NOMO-1 treated with DMSO at 0.1 percent for 48 hours (cell line): ENCODE measurements around the gene SUPT4H1.

Source experiments
- DNase-seq: peaks from one replicate; lab custom pipeline; 2025; ENCODE audit not compliant: unreplicated experiment; lab: John Stamatoyannopoulos, UW

SUPT4H1 gene

DNA sequence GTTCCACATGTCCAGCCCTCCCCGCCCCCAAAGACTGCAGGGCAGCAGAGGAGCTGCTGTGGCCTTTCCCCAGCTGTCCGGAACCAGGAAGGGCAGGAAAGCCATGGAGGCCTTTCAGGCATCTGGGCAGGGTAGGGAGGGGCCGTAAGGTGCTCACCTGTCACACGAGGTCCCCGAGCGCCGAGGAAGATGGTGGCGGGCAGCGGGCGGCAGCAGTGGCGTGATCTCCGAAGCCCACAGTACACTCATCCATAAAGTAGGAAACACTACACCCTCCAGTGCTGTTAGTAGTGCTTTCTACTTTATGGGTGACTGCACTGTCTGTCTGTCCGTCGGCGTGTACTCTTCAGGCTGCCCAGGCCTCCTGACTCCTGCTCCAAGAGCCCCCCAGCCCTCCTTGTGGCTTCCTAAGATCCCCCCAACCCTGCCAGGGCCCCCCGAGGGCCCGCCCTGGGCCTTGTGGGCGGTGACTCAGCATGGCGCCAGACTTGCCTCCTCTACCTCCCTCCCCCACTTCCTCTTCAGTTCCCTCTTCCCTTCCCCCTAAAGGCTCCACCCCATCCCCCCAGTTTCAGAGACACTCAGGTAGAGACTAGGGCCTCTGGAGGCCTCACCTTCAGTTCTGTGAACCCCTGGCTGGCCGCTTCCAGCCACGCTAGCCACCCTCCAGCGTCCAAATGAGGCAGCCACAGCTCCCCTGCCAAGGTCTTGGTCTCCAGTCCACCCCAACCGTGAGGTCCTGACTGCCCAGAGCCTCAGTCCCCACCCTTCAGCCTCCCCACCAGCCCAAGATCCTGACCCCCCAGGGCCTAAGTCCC, 20.8 kb downstream of the SUPT4H1 start:
- peak; percentile 82 for DNase-seq

DNA sequence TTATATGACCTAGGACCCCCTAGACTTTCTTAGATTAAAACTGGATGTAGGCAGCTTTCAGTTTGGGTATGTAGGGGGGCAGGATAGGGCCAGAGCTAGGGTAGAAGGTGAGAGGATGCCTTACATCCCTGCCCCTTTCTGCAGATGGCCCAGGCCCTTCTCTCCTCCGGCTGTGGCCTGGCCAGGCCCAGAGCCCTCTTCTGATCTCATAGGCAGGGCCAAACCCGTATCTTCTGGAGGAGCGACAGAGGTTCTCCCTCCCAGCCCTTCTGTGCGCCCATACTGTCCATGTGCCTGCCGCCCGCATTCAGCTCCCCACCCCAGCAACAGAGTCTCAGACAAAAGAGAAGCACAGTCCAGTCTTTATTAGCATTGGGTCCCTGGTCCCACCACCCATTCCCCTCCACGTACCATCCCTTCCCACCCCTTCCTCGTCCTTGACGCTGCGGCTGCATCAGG, 21.4 kb downstream of the SUPT4H1 start:
- no peak for DNase-seq

DNA sequence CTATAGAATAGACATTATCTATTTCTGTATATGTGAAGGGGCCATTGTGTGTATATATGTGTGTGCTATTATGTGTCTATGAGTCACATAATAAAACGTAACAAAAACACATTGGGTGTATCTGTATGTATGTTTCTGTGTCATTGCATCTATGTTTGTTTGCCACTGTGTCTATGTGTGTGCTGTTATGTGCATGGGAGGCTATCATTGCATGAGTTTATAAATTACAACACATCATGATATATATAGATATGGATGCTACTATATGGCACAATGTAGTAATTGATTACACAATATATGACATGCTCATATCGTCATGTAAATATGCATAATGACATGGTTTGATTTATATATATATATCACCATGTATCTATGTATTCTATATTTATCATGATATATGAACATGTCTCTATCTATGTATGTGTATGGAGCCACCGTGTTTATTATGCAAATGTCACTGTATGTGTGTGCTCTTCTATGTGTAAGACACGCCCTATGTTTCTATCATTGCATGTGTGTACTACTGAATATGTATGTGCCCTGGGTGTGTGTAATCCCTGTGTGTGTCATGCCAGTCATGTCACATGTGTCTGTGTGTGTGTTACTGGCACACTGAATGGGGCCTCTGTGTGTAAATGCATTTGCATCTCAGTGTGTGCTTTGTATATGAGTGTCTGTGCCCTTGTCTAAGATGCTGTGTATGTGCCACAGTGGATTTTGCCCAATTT, 22.0 kb downstream of the SUPT4H1 start:
- peak; percentile 100 for DNase-seq

DNA sequence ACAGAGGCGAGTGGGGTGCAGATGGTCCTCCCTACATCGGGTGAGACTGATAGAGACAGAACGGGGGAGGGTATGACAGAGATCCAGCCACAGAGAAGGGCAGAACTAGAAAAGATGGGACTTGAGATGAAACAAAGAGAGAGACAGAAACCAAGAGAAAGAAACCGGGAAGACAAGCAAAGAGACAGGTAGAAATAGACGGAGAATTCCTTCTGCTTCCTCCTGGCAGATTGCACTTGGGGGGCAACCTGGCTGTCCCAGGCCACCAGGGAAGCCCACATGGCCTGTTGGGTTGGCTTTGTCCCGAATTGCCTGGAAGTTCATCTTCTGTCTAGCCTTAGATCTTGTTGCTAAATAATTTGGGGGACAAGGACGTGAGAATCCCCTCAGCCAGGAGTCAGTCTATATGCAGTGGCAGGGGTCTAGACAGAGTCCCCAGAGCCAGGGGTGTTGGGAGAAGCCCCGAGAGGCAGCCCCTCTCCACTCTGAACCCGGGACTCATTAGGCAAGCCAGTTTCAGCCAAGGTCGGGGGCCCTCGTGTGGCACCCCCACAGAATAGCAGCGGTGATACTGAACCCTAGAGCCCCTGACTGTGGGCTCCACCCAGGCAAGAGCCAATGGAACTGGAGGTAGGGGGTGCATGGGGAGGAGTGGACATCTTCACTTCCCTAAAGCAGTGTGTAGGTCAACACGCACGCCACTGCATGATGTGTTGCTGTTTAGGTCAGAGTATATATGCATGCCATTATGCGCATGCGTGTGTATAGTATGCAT, 22.8 kb downstream of the SUPT4H1 start:
- peak; percentile 100 for DNase-seq

DNA sequence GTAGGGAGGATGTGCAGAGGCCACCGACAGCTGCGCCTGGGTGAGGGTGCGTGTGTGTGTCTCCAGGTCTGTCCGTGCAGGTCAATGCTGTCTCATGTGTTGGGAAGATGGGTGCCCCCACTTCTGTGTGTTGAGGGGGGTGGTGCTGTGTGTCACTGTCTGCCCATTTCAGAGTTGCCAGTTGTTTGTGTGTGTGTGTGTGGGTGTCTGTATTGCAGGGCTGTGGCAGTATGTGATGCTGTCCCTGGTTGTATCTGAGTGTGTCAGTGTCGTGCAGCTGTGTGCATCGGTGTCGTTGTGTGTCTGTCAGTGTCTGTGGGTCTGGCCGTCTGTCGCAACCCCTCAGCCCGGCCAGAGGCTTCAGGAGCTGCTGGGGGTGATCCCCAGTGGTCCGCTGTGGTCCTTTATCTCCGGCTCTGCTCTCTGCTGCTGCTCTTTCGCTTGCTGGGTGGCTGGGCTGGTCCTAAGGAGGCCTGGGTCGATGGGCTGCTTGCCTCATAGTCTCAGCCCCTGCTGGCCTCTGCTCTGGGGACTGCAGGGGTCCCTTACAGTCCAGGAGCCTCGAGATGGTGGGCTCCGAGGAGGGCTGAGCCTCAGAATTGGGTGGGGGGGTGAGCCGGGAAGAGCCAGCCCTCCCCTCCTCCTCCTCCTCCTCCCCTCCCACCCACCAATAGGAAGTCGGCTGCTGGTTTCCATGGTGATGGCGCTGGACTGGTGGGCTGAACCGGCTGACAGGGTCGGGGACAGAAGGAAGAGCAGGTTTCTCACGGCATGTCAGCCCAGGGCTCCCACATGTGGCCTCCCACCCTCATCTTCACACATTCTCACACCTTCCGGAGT, 23.6 kb downstream of the SUPT4H1 start, which contains the start of gene TSPOAP1:
TSPOAP1 (minus strand) TSS at position 601 of the 840 bp plus-strand sequence. CDS start 875 bp downstream, outside the sequence.
- peak; percentile 92 for DNase-seq

DNA sequence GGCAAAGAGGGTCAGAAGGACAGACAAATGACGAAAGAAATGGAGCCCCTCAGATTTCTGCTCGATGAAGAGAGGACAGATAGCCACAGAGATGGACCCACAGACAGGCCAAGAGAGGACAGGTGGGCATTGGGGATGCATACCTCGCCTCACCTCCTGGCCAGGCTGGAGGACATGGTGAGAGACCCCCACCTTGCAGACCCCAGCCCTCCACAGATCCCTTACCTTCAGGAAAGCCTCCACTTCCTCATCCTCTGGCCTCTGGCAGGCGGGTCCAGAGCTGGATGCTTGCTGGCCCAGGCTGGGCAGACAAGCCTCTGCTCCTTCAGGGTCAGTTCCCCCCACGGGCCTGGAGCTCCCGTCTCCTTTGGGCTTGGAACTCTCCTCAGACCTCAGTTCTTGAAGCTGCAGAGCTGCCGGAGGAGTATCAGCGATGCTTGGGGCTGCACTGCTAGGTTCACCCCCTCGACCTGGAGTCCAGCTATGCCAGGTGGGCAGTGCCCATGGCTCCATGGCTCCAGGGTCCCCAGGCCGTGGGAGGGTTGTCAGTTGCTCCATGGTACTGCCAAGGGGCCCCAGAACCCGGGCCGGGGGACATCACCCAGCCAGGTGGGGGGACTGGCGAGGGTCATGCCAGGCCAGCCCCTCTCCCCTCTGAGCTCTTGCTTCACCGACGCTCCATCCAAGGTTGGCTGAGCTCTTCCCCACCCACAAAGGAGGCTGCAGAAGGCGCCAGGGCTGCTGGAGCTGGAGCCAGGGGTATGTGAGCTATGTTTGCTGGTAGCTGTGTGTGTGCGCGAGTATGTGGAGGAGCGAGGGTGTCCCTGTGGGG, 24.4 kb downstream of the SUPT4H1 start:
- DNase-seq = peak; percentile 72

DNA sequence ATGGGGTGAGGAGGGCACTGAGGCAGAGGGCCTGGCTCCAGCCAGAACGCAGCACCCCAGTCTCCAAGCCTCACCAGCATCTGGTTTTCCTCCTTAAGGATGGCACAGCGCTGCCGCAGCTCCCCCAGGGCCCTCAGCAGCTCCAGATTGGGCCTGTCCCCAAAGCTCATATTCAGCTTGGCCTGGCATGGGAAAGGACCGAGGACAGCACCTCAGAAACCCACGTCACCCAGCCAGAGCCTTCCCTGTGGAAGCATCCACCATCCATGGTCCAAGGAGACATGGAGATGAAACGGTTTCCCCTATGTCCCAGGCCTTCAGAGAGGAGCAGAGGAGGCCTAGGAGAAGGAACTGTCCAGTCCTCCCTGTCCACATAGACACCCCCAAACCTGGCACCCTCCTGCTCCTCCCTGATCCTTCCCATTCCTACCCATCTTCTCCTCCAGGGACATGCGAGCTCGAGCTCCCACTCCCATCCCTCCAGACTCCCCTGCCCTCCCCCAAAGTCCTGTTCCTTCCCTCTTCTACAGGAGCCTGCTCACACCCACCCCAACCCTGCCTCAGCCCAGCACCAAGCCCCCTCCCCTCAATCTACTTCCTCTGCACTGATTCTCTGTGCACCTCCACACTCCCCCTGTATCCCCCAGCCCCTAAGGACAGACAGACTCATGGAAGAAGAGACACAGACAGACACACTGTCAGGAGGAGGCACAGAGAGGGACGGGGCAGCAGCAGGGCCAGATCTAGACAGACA, 25.2 kb downstream of the SUPT4H1 start:
- DNase-seq = no peak

DNA sequence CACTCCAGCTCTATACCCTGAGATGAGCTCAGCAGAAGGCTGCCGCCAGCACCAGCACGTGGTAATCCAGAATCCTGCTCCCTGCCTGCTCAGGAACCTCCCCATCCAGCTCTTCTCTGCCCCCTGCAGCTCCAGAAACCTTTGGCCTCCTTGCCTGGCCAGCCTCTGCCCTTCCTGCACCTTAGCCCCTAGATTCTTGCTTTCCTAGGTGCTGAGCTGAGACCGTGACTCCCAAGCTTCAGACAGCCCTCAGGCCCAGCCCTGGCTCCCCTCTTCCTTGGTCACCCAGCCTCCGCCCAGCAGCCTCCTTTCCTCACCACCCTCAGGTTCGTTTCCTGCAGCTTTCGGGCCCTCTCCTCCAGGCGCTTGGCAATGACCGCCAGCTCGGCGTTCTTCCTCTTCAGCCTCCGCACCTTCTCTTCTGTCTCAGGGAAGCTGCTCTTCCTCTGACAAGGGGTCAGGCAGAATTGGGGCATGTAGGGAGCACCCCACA, 26.0 kb downstream of the SUPT4H1 start:
- peak; percentile 72 for DNase-seq

DNA sequence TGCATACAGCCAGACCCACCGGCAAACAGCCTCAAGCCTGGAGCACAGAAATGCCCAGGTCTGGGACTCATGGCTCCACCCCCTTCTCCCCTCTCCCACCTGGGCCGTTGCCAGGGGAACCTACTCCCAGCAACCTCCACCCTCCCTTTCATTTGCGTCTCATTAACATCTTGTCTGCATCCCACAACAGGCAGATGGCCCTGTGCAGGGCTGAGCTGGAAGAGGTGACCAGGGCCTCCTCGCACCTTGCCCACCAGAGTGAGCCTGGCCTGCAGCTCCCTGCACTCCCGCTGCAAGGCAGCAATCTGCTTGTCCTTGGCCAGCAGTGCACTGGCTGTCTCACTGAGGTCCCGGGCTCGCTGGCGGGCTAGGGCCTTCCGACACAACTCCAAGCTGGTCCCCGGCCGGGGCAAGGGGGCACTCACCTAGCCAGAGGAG, 26.7 kb downstream of the SUPT4H1 start:
- no peak for DNase-seq

DNA sequence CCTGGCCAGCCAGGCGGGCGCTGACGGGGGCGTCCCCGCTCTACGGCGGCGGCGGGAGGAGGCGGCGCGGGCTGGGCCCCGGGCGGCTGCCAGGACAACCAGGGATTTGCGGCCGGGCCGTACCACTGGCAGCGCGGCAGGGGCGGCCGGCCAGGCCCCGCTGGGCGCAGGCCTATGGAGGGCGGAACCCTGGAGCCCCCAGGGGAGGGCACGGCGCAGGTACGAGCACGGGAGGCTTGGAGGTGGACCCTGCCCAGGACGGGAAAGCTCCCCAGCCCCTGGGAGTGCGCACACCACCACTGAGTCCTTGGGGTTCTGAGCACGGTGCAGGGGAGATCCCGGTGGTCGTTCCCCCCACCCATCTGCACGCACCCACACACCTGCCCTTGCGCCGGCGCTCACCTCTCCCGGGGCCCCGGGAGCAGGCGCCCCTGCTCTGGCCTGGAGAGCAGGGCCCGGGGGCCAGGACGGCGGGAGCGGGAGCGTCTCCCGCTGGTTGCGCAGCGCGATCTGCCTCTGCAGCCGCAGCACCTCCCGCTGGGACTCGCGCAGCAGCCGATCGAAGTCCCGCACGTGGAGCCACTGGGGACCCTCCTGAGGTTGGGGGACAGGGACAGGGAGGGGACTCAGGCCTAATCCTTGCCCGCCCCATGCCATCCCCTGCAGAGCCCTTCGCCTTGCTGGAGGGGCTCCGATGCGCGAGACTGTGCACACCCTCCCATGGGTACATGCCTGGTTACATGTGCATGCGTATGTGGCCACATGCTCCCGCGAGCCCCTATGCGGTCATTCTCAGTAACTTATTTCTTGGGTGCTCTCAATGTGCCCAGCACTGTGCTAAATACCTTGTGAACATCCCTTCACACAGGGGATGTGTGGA, 27.4 kb downstream of the SUPT4H1 start:
- no peak for DNase-seq

DNA sequence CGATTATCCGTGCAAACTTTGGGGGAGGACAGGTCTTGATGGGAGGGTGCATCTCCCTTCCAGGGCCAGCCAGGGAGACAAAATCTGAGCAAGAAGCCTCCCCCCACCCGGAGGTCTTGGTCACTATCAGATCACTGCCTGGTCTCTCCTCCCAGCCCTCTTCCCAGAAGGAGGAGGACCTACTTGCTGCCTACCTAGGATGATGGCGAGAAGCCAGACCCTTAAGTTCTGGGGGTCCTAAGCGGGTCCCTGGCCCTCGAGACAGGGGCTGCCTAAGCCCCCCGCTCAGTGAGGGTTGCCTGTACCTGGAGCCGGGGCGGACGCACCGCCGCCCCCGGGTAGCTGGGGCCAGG, 28.0 kb downstream of the SUPT4H1 start:
- no peak for DNase-seq

DNA sequence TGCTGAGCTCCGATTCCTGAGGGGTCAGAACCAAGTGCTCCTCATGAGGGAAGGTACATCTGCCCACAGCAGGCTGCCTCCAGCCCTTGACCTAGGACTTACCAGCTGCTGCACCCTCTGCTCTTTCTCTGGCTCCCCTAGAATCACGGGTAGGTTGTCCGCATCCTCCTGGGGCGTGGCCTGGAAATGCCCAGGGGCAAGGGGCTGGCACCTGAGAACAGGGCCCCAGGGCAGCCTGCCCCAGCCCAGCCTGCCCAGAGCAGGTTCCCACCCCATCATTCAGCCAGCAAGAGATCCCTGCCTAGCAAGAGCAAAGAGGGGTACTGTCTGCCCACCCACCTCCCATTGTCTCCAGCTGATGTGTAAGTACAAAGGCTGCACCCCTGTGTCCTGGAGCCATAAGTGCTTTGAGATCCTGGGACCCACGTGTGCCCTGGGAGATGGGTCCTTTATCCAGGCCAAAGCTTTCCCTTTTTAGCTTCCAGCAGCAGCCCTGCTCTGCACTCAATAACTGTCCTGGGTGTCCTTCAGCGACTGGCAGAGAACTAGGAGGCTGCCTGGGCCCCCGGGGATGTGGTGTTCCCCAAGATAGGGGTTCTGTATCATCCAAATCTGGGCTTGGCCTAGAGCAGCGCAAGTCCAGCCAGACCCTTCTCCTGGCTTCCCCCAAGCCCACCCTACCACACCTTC, 28.5 kb downstream of the SUPT4H1 start:
- DNase-seq = no peak

DNA sequence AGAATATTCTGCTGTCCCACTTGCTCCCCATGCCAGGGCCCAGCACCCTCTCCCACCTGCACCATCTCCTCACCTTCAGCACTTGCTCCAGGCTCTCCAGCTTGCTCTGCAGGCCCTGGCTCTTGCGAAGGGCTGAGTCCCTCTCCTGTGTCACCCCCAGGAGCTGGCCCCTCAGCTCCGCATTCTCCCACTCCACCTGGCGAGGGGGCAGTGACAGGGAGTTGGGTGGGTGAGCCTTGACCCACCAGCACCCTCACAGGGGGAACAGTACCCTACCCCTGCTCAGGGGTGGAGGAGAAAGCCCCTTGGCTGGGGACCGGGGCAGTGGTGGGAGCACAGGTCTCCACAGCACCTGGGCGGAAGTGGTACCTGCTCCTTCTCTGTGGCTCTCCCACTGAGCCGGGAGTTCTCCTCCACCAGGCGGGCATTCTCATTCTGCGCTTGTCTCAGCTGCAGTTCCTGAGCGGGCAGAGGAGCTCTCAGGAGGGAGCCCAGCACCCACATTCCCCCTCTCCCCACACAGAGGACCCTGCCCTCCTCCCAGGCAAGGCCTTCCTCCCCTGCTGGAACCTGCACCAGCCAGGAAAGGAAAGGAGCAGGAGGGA, 29.3 kb downstream of the SUPT4H1 start:
- no peak for DNase-seq

DNA sequence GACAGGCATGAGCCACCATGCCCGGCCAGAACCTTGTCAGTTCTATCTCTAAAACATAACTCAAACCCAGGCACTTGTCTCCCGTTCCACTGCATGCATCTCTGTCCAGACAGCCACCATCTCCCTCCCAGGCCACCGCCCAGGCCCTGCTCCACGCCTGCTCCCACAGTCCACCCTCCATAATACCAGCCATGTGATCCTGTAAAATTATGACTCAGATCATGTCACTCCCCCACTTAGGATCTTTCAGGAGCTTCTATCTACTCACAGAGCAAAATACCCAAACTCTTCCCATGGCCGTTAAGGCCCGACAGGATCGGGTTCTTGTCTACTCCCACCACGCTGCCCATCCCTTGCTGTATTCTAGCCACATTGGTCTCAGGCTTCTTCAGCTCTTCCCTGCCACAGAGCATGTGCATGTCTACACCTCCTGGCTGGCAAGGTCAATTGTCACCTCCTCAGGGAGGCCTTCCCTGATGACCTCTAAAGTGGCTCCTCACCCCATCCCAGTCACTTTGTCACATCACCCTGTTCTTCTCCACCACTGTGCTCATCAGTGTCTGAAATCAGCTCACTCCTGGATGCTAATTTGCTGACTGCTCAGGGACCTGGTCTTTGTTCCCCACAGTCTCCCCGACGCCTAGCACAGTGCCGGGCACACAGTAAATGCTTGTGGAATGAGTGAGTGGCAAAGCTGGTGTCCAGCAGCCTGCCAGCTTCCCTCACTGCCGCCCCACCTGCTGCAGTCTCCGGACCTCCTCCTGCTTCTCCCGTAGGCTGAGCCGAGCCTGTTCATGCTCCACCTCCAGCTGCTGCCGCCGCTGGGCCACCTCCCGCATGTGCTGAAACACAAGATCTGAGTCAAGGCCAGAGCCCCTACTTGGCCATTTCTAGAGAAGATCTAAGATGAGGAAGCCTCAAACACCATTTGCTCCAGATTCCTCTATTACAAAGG, 30.2 kb downstream of the SUPT4H1 start:
- DNase-seq = no peak

DNA sequence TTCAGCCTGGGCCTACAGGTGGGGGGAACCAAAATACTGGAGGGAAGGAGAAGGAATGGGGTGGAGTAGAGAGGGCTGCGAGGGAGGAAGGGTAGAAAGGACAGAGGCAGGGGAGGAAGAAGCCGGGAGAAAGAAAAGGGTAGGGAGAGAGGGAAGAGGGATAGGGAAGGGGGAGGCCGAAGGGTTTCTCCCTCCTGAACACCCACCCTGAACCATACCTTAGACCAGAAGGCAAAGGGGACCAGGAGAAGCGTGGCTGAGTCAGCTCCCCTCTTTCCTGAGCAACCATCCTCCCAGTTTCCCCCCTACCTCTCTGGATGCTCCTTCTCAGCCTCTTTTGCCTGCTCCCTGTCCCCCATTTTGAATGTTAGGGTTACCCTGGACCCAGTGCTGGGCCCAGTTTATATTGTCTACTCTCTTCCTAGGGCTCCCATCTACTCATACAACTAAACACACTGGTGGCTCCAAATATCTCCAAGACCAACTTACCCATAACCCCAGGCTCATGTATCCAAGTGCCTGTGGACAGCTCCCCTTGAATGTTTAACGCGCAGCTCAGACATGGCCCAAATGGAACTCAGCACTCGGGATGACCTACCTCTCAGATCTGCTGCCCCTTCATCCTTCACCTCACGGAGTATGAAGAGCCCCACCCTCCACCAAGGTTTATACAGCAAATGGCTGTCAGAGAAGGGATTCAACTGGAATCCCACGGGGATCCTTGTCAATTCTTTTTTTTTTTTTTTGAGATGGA, 31.3 kb downstream of the SUPT4H1 start:
- DNase-seq = no peak
